Daoy (cell line): ENCODE measurements around the gene ZNF444. TPM values are rescaled to one million over a fixed set of nuclear protein-coding genes. Genes with fewer than 3 reads are reported as not detected.
"Not testable (repeated sequence)": the region's sequence is repeated elsewhere in the genome, so short reads cannot be mapped to it uniquely, and the experiment has no call there.

Source experiments
- DNase-seq: peaks from one replicate; pipeline ENCODE4 v3.0.0-alpha.2; 2015; ENCODE audit warnings: low read depth
- total RNA-seq: library from RNA; depleted of rRNA; stranded (reverse); fragments of >200 nt; shearing (Covaris generic); gene quantifications from 2 replicates; pipeline ENCODE4 v1.2.3, GENCODE V29; 2014; rRNA removed

Gene ZNF444
- total RNA-seq, 1 experiment from 2014 or later, result 24.3 TPM

DNA sequence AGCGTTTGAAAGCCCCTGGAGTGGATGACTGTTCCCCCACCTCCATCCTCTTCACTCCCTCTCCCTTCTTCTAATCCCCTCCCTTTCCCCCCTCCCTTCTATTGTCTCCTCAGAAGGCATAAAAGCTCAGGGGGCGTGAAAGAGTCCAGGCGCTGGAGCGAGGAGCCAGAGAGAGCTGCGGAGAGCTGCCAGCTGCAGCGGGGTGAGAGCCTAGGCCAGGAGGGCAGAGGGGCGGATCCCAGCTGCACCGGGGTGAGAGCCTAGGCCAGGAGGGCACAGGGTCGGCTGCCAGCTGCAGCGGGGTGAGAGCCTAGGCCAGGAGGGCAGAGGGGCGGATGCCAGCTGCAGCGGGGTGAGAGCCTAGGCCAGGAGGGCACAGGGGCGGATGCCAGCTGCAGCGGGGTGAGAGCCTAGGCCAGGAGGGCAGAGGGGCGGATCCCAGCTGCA, 34.8 kb downstream of the ZNF444 start, which contains the start of gene GALP:
Gene GALP (plus strand): TSS at position 148 of the 447 bp plus-strand sequence. CDS start 1,101 bp downstream, outside the sequence.
- not testable (repeated sequence) for DNase-seq

DNA sequence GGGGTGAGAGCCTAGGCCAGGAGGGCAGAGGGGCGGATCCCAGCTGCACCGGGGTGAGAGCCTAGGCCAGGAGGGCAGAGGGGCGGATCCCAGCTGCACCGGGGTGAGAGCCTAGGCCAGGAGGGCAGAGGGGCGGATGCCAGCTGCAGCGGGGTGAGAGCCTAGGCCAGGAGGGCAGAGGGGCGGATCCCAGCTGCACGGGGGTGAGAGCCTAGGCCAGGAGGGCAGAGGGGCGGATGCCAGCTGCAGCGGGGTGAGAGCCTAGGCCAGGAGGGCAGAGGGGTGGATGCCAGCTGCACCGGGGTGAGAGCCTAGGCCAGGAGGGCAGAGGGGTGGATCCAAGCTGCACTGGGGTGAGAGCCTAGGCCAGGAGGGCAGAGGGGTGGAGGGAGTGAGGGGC, 35.2 kb downstream of the ZNF444 start:
- DNase-seq, result not testable (repeated sequence)

DNA sequence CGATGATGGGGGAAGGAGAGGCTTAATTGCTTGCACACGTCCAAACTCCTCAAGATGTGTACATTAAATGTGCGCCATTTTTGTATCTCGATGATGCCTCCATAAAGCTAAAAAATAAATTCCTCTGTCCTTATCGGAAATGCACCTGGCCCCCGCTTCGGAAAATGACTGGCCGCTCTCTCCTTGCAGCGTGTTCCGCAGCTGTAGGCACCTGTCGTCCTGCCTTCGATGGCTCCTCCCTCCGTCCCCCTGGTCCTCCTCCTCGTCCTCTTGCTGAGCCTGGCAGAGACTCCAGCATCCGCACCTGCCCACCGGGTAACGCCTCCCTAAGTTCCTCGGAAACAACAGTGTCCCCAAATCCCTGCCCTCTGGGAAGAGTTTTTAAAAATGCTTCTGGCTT, 35.8 kb downstream of the ZNF444 start:
- no peak for DNase-seq

DNA sequence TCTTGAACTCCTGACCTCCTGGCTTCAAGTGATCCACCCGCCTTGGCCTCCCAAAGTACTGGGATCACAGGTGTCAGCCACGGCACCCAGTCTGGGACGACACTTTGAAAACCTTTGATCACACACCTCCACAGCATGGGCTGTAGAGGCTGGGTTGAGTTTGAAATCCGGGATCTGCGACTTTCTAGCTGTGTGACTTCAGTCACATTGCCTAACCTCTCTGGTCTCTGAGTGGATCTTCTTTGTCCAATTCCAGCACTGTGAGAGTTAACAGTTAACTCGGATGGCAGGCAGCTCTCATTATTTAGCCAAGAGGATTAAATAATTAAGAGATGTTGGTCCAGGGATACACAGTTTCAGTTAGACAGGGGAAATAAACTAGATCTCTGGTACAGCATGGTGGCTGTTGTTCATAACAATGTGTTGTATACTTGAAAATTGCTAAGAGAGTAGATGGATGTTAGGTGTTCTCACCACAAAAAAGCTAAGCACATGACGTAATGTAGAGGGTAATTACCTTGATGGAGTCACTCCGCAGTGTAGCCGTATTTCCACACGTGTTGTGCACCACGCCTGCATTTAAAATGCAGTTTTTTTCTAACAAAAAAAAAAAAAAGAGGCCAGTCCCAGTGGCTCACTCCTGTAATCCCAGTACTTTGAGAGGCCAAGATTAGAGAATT, 36.6 kb downstream of the ZNF444 start:
- no peak for DNase-seq

DNA sequence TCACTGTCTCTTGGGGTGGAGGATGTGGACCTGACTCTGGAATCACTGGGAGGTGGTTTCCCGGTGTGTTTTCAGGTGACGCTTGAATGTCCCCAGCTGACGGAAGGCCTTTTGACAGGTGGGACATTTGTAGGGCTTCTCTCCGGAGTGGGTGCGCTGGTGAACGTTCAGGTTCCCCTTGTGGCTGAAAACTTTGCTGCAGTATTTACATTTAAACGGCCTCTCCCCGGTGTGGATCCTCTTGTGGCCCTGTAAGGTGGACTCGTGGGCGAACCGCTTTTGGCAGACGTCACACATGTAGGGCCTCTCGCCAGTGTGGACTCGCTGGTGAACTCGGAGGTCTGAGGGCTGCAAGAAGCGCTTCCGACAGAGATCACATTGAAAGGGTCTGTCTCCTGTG, 48.7 kb downstream of the ZNF444 start:
- no peak for DNase-seq

DNA sequence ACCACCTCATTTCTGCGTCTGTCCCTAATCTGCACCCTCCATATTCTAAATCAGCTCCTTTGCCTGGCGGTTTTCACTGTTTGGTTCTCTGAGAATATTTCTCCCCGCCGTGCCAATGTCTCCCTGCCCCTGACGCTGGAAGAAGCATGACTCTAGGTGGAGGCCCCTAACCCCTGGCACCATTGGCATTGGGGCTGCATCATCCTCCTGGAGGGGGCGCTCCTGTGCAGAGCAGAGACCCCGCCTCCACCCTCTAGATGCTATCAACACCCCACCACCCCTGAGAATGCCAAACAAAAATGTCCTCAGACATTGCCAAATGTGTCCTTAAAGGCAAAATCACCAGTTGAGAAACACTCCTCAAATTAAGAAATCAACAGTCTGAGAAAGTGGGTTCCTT, 50.0 kb downstream of the ZNF444 start:
- no peak for DNase-seq

DNA sequence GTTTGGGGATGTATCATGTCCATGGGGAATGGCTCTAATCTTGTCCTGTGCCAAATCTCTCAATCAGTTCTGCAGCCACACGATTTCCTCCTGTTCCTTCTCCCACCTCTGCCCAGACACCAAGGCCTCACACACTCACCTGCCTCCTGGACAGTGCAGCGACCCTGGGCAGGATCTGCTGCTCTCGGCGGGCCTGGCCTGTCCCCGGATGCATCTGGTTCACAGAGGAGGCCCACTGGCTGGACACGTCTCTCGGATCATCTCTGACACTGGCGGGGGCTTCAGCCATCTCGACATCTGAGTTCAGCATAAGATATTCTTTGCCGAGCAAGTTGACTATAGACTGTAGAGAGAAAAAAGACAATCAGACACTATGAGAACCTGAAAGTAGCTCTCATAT, 50.6 kb downstream of the ZNF444 start:
- DNase-seq, result no peak

DNA sequence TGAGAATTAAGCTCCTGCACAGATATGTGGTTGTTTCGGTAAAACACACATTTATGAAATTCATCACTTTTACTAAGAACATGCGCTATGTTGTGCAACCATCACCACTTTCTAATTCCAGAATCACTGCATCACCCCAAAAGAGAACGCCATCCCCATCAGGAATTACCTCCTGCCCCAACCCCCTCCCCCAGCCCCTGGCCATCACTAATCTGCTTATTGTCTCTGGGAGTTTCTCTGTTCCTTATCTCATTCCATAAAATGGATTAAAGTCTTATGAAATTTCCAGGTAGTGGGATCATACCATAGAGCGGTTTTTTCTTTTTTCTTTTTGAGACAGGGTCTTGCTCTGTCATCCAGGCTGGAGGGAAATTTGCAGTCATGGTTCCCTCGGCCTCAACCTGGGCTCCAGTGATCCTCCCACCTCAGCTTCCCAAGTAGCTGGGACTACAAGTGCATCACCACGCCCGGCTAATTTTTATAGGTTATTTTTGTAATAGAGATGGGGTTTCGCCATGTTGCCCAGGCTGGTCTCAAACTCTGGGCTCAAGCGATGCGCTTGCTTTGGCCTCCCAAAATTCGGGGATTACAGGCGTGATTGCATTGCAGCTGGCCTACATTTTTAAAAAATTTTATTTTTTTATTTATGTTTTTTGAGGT, 53.0 kb downstream of the ZNF444 start:
- DNase-seq, result no peak

DNA sequence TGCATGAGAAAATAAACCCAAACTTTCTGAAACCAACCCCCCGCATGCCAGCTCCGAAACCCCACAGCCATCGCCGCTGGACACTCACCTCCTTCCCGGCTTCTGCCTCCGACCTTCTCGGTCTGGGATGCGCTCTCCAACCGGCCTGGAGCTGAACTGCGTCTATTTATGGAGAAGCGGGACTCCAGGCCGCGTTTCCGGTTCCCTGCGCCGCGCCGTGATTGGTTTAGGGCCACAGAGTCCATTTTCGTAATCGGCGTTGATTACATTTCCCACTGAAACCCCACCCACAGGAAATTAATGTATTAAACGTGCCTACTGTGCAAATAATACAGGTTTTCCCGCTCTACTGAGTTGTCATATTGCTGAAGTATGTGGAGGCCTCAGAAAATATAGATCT, 56.6 kb downstream of the ZNF444 start, which contains the start of gene ZSCAN5B:
Gene ZSCAN5B (minus strand): TSS at position 138 of the 400 bp plus-strand sequence. CDS start 4,731 bp downstream, outside the sequence.
- DNase-seq, result not testable (repeated sequence)

DNA sequence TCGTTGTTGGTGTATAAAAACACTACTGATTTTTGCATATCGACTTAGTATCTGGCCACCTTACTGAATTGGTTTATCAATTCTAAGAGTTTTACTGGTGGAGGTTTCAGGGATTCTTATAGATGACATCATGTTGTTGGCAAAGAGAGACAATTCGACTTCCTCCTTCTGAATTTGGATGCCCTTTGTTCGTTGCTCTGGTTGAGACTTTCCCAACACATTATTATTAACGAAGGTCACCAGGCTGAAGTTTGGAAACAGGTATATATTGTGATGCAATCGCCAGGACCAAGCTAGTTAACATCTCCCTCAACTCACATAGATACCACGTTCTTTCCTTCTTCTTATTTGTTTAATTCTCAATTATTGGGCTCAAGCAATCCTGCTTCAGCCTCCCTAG, 58.6 kb downstream of the ZNF444 start:
- DNase-seq, result no peak

DNA sequence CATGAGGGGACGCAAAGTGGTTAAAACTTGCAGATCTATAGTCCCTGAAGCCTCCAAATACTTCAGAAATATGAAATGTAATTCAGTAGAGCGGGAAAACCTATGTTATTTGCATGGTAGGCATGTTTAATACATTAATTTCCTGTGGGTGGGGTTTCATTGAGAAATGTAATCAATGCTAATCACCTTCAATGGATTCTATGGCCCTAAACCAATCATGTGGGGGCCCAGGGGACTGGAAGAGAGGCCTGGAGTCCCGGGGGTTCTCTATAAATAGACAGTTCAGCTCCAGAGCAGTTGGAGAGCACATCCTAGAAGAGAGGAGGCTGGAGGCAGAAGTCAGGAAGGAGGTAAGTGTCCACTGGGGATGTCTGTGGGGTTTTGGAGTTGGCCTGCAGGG, 60.9 kb downstream of the ZNF444 start, which contains the start of gene ZSCAN5C:
Gene ZSCAN5C (plus strand): TSS at position 301 of the 400 bp plus-strand sequence. CDS start 3,641 bp downstream, outside the sequence.
- DNase-seq, result no peak

DNA sequence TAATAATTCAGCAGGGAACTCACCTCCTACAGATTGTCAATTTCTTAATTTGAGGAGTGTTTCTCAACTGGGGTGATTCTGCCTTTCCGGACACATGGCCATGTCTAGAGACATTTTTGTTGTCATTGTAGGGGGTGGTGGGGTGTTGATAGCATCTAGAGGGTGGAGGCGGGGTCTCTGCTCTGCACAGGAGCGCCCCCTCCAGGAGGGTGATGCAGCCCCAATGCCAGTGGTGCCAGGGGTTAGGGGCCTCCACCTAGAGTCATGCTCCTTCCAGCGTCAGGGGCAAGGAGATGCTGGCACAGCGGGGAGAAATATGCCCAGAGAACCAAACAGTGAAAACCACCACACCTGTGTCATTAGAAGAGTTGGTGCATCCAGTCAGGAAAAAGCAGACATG, 66.5 kb downstream of the ZNF444 start:
- not testable (repeated sequence) for DNase-seq

DNA sequence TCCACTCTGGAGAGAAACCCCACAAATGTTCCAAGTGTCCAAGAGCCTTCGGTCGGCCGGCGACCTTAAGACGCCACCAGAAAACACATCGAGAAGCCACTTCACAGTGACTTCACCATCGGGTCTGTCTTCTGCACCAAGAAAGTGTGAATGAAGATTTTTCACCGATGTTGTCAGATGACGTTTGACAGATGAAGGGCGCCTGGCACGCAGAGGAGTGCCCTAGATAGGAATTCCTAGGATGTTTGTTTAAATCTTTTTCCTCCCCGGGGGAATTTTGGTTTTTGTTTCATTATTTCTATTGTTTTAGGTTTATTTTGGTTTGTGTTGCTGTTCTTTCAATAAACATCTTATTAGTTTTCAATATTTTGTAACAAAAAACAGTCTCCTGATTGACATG, 68.0 kb downstream of the ZNF444 start:
- DNase-seq, result no peak

DNA sequence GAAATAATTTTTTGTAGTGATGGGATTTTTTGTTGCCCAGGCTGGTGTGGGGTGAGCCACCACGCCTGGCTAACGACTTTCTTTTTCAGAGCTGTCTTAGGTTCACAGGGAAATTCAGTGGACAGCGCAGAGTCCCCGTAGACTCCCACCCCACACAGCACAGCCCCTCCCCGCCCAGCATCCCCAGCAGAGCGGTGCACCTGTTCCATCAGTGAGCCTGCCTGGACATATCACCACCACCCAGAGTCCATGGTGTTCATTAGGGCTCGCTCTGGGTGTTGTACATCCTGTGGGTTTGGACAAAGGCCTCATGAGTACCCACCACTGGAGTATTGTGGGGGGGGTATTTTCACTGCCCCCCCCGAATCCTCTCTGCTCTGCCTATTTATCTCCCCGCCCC, 68.9 kb downstream of the ZNF444 start:
- DNase-seq, result not testable (repeated sequence)

Other genes starting within 250 kb of the ZNF444 start
- not detected in 2 replicates for gene NLRP13, start 209.0 kb upstream of the ZNF444 start, total RNA-seq
- 0.06 TPM in 1 of 2 replicates, not detected in the other for gene NLRP8, start 193.5 kb upstream of the ZNF444 start, total RNA-seq
- 4.9 and 5.1 TPM in 2 replicates for gene NLRP5, start 154.5 kb upstream of the ZNF444 start, total RNA-seq
- gene ZNF787, start 20.0 kb upstream of the ZNF444 start, total RNA-seq, result 18.8 and 43.8 TPM in 2 replicates
- not detected in 2 replicates for gene GALP, start 34.7 kb downstream of the ZNF444 start, total RNA-seq
- gene ZSCAN5B, start 56.5 kb downstream of the ZNF444 start, total RNA-seq, result not detected in 2 replicates
- not detected in 2 replicates for gene ZSCAN5C, start 61.0 kb downstream of the ZNF444 start, total RNA-seq
- gene EDDM13, start 131.5 kb downstream of the ZNF444 start, total RNA-seq, result not detected in 2 replicates
- gene ZSCAN5A, start 173.6 kb downstream of the ZNF444 start, total RNA-seq, result 20.7 TPM in 2 replicates